HepG2 (cell line): Measurements from ENCODE around the gene RPLP1. TPM values are rescaled to one million over a fixed set of nuclear protein-coding genes. Genes with fewer than 3 reads are reported as not detected.
A peak's percentile ranks its signal among the peaks of the same experiment; 100 is the strongest.

ENCODE experiments used
- ATF7-NPFF ChIP-seq: sonication (generic); formaldehyde crosslinking; IDR thresholded peaks from 2 replicates; pipeline ENCODE4 v1.8.1; 2023; ENCODE audit warnings: mild to moderate bottlenecking, low read depth, missing genetic modification reagents, moderate library complexity
- GABPB1 ChIP-seq: IDR thresholded peaks from 2 replicates; pipeline ENCODE4 v1.6.1; 2016; ENCODE audit warnings: mild to moderate bottlenecking, missing genetic modification reagents, moderate library complexity, missing compliant biosample characterization
- HDAC1 ChIP-seq: sonication (generic); formaldehyde crosslinking; IDR thresholded peaks from 2 replicates; pipeline ENCODE4 v1.5.1; 2020; ENCODE audit warnings: mild to moderate bottlenecking, missing genetic modification reagents
- JARID2 ChIP-seq: sonication (generic); formaldehyde crosslinking; IDR thresholded peaks from 2 replicates; pipeline ENCODE4 v1.8.1; 2023; ENCODE audit warnings: missing genetic modification reagents, inconsistent platforms; ENCODE audit not compliant: insufficient replicate concordance
- KAT7 ChIP-seq: IDR thresholded peaks from 2 replicates; pipeline ENCODE4 v1.6.1; 2018; ENCODE audit warnings: borderline replicate concordance, missing compliant biosample characterization
- KAT8 ChIP-seq: IDR thresholded peaks from 2 replicates; pipeline ENCODE4 v1.6.1; 2016; ENCODE audit warnings: missing genetic modification reagents, missing compliant biosample characterization
- PAF1 ChIP-seq: IDR thresholded peaks from 2 replicates; pipeline ENCODE4 v1.6.1; 2016; ENCODE audit warnings: missing genetic modification reagents, missing compliant biosample characterization
- PAXIP1 ChIP-seq: sonication (generic); formaldehyde crosslinking; conservative IDR thresholded peaks from 2 replicates; pipeline ENCODE4 v1.4.0; 2020; ENCODE audit warnings: mild to moderate bottlenecking, missing genetic modification reagents, moderate library complexity
- PHF20 ChIP-seq: sonication (generic); formaldehyde crosslinking; IDR thresholded peaks from 2 replicates; pipeline ENCODE4 v1.5.0; 2020; ENCODE audit warnings: mild to moderate bottlenecking, missing genetic modification reagents
- POGZ ChIP-seq: sonication (generic); formaldehyde crosslinking; IDR thresholded peaks from 2 replicates; pipeline ENCODE4 v1.4.0; 2020; ENCODE audit warnings: mild to moderate bottlenecking, missing genetic modification reagents
- TOPORS ChIP-seq: sonication (generic); formaldehyde crosslinking; IDR thresholded peaks from 2 replicates; pipeline ENCODE4 v1.8.0; 2023; ENCODE audit warnings: mild to moderate bottlenecking, missing genetic modification reagents
- ZFP1 ChIP-seq: IDR thresholded peaks from 2 replicates; pipeline ENCODE4 v1.6.1; 2016
- ZNF253 ChIP-seq: sonication (generic); formaldehyde crosslinking; IDR thresholded peaks from 2 replicates; pipeline ENCODE4 v1.8.0; 2022; ENCODE audit warnings: mild to moderate bottlenecking, missing genetic modification reagents, borderline replicate concordance
- ZNF335 ChIP-seq: sonication (generic); formaldehyde crosslinking; IDR thresholded peaks from 2 replicates; pipeline ENCODE4 v1.4.0; 2020; ENCODE audit warnings: missing genetic modification reagents
- ZNF614 ChIP-seq: IDR thresholded peaks from 2 replicates; pipeline ENCODE4 v1.6.1; 2018; ENCODE audit warnings: missing biosample characterization, missing genetic modification reagents, inconsistent platforms, borderline replicate concordance
- ZNF619 ChIP-seq: sonication (generic); formaldehyde crosslinking; IDR thresholded peaks from 2 replicates; pipeline ENCODE4 v1.4.0; 2020; ENCODE audit warnings: mild to moderate bottlenecking, missing genetic modification reagents
- ZNF674 ChIP-seq: sonication (generic); formaldehyde crosslinking; IDR thresholded peaks from 2 replicates; pipeline ENCODE4 v1.5.0; 2020; ENCODE audit warnings: low read depth, mild to moderate bottlenecking, missing genetic modification reagents
- ZNF713 ChIP-seq: sonication (generic); formaldehyde crosslinking; IDR thresholded peaks from 2 replicates; pipeline ENCODE4 v1.4.0; 2020; ENCODE audit warnings: mild to moderate bottlenecking, missing genetic modification reagents
- ZNF768 ChIP-seq: sonication (generic); formaldehyde crosslinking; IDR thresholded peaks from 2 replicates; pipeline ENCODE4 v1.4.0; 2020; ENCODE audit warnings: missing genetic modification reagents
- ZNF781 ChIP-seq: sonication (generic); formaldehyde crosslinking; IDR thresholded peaks from 2 replicates; pipeline ENCODE4 v1.5.1; 2020; ENCODE audit warnings: borderline replicate concordance, mild to moderate bottlenecking, missing genetic modification reagents; ENCODE audit errors: not compliant biosample characterization
- polyA plus RNA-seq, 8 experiments: library from polyadenylated mRNA; depleted of rRNA in 3 of 8; stranded (reverse) in 7 of 8; unstranded in 1 of 8; fragments of >200 nt; fragmentation: Illumina TruSeq in 4 of 8; extraction: Trizol in 4 of 8; gene quantifications; 2 replicates each; pipeline versions ENCODE4 v1.2.1 to v1.2.3, GENCODE V29; 2011 to 2016; ENCODE audit warnings: low read depth in 4 of 8, missing spikeins in 1 of 8, mixed read lengths in 1 of 8; ENCODE audit not compliant: insufficient read depth in 1 of 8
- total RNA-seq, 5 experiments: library from RNA; depleted of rRNA; stranded (reverse); fragments of >200 nt; fragmentation: Illumina TruSeq; extraction: Trizol; gene quantifications; 2 replicates each; pipeline ENCODE4 v1.2.3, GENCODE V29; 2016; ENCODE audit warnings: low read depth in 1 of 5
- TF ChIP-seq, protein P1 (sequence below): sonication (generic); formaldehyde crosslinking; IDR thresholded peaks from 2 replicates; pipeline ENCODE4 v1.5.0; 2020; ENCODE audit warnings: mild to moderate bottlenecking, missing genetic modification reagents
- TF ChIP-seq, protein P2 (sequence below): sonication (generic); formaldehyde crosslinking; IDR thresholded peaks from 2 replicates; pipeline ENCODE4 v1.5.1; 2020; ENCODE audit warnings: mild to moderate bottlenecking, moderate library complexity, missing genetic modification reagents
- TF ChIP-seq, protein P3 (sequence below): sonication (generic); formaldehyde crosslinking; IDR thresholded peaks from 2 replicates; pipeline ENCODE4 v1.5.0; 2020; ENCODE audit warnings: missing genetic modification reagents
- TF ChIP-seq, protein P4 (sequence below): IDR thresholded peaks from 2 replicates; pipeline ENCODE4 v1.6.1; 2012; ENCODE audit warnings: inconsistent platforms

RPLP1 gene
- total and polyA plus RNA-seq, 2 of the 13 experiments (the other 11 are each of a cell fraction or from before 2014, with no cell fraction given): 817 to 929 TPM

- TF ChIP-seq, protein P1, sequence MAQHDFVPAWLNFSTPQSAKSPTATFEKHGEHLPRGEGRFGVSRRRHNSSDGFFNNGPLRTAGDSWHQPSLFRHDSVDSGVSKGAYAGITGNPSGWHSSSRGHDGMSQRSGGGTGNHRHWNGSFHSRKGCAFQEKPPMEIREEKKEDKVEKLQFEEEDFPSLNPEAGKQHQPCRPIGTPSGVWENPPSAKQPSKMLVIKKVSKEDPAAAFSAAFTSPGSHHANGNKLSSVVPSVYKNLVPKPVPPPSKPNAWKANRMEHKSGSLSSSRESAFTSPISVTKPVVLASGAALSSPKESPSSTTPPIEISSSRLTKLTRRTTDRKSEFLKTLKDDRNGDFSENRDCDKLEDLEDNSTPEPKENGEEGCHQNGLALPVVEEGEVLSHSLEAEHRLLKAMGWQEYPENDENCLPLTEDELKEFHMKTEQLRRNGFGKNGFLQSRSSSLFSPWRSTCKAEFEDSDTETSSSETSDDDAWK (CRISPR knock-in tag): no peak
- TF ChIP-seq JARID2 (CRISPR knock-in tag) (no peak), PAF1 (no peak), ZNF768 (CRISPR knock-in tag) (peak; percentile 37; the same call in 1 of the 2 replicates), ZNF614 (CRISPR knock-in tag) (peak; percentile 37; the same call in 1 of the 2 replicates), GABPB1 (CRISPR knock-in tag) (peak; percentile 83), ZFP1 (CRISPR knock-in tag) (no peak; the same call in 1 of the 2 replicates), TOPORS (CRISPR knock-in tag) (no peak), ATF7-NPFF (CRISPR knock-in tag) (0 out of 2 replicates have a peak, but pooled peaks have one; percentile 35), PAXIP1 (CRISPR knock-in tag) (peak; percentile 50), PHF20 (CRISPR knock-in tag) (peak; percentile 32), ZNF253 (no peak), ZNF781 (CRISPR knock-in tag) (peak; percentile 73), HDAC1 (CRISPR knock-in tag) (peak; percentile 53; the same call in 1 of the 2 replicates), ZNF335 (no peak), ZNF713 (CRISPR knock-in tag) (no peak), KAT7 (CRISPR knock-in tag) (peak; percentile 48; the same call in 1 of the 2 replicates), KAT8 (peak; percentile 83), ZNF619 (CRISPR knock-in tag) (no peak), POGZ (CRISPR knock-in tag) (peak; percentile 90), ZNF674 (CRISPR knock-in tag) (0 out of 2 replicates have a peak, but pooled peaks have one; percentile 44)
- TF ChIP-seq, protein P2, sequence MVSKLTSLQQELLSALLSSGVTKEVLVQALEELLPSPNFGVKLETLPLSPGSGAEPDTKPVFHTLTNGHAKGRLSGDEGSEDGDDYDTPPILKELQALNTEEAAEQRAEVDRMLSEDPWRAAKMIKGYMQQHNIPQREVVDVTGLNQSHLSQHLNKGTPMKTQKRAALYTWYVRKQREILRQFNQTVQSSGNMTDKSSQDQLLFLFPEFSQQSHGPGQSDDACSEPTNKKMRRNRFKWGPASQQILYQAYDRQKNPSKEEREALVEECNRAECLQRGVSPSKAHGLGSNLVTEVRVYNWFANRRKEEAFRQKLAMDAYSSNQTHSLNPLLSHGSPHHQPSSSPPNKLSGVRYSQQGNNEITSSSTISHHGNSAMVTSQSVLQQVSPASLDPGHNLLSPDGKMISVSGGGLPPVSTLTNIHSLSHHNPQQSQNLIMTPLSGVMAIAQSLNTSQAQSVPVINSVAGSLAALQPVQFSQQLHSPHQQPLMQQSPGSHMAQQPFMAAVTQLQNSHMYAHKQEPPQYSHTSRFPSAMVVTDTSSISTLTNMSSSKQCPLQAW (CRISPR knock-in tag): no peak; the same call in none of the 2 replicates
- TF ChIP-seq, protein P3, sequence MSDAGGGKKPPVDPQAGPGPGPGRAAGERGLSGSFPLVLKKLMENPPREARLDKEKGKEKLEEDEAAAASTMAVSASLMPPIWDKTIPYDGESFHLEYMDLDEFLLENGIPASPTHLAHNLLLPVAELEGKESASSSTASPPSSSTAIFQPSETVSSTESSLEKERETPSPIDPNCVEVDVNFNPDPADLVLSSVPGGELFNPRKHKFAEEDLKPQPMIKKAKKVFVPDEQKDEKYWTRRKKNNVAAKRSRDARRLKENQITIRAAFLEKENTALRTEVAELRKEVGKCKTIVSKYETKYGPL: no peak
- TF ChIP-seq, protein P4, sequence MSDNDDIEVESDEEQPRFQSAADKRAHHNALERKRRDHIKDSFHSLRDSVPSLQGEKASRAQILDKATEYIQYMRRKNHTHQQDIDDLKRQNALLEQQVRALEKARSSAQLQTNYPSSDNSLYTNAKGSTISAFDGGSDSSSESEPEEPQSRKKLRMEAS: peak; percentile 31
Measured at GRCh38 chr15:69462493-69463181, 10.0 kb downstream of the RPLP1 start (continued).
